HEK293T (cell line): ENCODE results near the gene RBM25.

Experiments
- CTCF ChIA-PET: fragments of 350-600 bp; formaldehyde crosslinking; extraction: SDS; loops from one replicate; lab custom pipeline; 2021; ENCODE audit warnings: antibody characterized with exemption, inconsistent platforms; lab: Yijun Ruan, JAX
- POLR2A ChIA-PET: fragments of 350-600 bp; formaldehyde crosslinking; extraction: SDS; loops from one replicate; lab custom pipeline; 2020; ENCODE audit warnings: antibody characterized with exemption, inconsistent platforms; lab: Yijun Ruan, JAX
- DNase-seq: peaks from one replicate; pipeline ENCODE4 v3.0.0; 2012; ENCODE audit warnings: mixed read lengths; ENCODE audit errors: extremely low spot score
- ARNT ChIP-seq: fragments of 450-650 bp; IDR thresholded peaks from 2 replicates; pipeline ENCODE4 v1.6.1; 2017; ENCODE audit warnings: mild to moderate bottlenecking
- BHLHE40 ChIP-seq: fragments of 450-650 bp; IDR thresholded peaks from 2 replicates; pipeline ENCODE4 v1.6.1; 2016; ENCODE audit warnings: mild to moderate bottlenecking, moderate library complexity, borderline replicate concordance
- CTBP1 ChIP-seq: fragments of 450-650 bp; IDR thresholded peaks from 2 replicates; pipeline ENCODE4 v1.6.1; 2016; ENCODE audit warnings: borderline replicate concordance
- ELF4 ChIP-seq: fragments of 450-650 bp; IDR thresholded peaks from 2 replicates; pipeline ENCODE4 v1.6.1; 2017; ENCODE audit warnings: antibody characterized with exemption
- FOXA1 ChIP-seq: fragments of 450-650 bp; IDR thresholded peaks from 2 replicates; pipeline ENCODE4 v1.6.1; 2016; ENCODE audit warnings: mild to moderate bottlenecking
- FOXK2 ChIP-seq: fragments of 450-650 bp; IDR thresholded peaks from 2 replicates; pipeline ENCODE4 v1.6.1; 2016; ENCODE audit warnings: mild to moderate bottlenecking
- FOXM1 ChIP-seq: fragments of 450-650 bp; IDR thresholded peaks from 2 replicates; pipeline ENCODE4 v1.6.1; 2017; ENCODE audit warnings: mild to moderate bottlenecking, borderline replicate concordance
- HDGF ChIP-seq: fragments of 450-650 bp; IDR thresholded peaks from 2 replicates; pipeline ENCODE4 v1.6.1; 2017; ENCODE audit warnings: antibody characterized with exemption, borderline replicate concordance
- L3MBTL2 ChIP-seq: fragments of 450-650 bp; conservative IDR thresholded peaks from 2 replicates; pipeline ENCODE4 v1.6.1; 2016; ENCODE audit warnings: mild to moderate bottlenecking
- LEF1 ChIP-seq: fragments of 450-650 bp; IDR thresholded peaks from 2 replicates; pipeline ENCODE4 v1.6.1; 2017; ENCODE audit warnings: mild to moderate bottlenecking, borderline replicate concordance
- NFRKB ChIP-seq: fragments of 450-650 bp; IDR thresholded peaks from 2 replicates; pipeline ENCODE4 v1.6.1; 2016; ENCODE audit warnings: mild to moderate bottlenecking, moderate library complexity
- SP1 ChIP-seq: fragments of 450-650 bp; IDR thresholded peaks from 2 replicates; pipeline ENCODE4 v1.6.1; 2017
- SUZ12 ChIP-seq: fragments of 450-650 bp; IDR thresholded peaks from 2 replicates; pipeline ENCODE4 v1.6.1; 2016; ENCODE audit warnings: mild to moderate bottlenecking
- TARDBP ChIP-seq: fragments of 450-650 bp; IDR thresholded peaks from 2 replicates; pipeline ENCODE4 v1.6.1; 2016
- ZNF384 ChIP-seq: fragments of 450-650 bp; IDR thresholded peaks from 2 replicates; pipeline ENCODE4 v1.6.1; 2016
- TF ChIP-seq, protein P1 (sequence below): fragments of 450-650 bp; IDR thresholded peaks from 2 replicates; pipeline ENCODE4 v1.6.1; 2016

RBM25 gene

DNA sequence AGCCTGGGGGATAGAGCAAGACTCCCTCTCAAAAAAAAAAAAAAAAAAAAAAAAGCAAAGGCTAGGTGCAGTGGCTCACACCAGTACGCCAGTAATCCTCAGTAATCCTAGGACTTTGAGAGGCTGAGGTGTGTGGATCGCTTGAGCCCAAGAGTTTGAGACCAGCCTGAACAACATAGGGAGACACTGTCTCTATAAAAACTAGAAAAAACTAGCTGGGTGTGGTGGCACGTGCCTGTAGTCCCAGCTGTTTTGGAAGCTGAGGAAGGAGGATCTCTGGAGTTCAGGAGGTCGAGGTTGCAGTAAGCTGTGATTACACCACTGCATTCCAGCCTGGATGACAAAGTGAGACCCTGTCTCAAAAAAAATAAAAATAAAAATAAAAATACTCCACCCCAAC lies 8.9 kb upstream of the RBM25 start:
- ChIA-PET POLR2A (interaction anchor here (1.9 to 4.1 kb wide), 2 partner anchors 9 to 22 kb away, joined by 5 to 33 read pairs; partner anchors contain the start of genes RBM25 and ZFYVE1), CTCF (interaction anchor here (0.7 kb wide), 1 partner anchor 75 kb away, joined by 5 read pairs; no protein-coding TSS in a partner anchor)
- TF ChIP-seq ELF4 (no peak), LEF1 (no peak), ZNF384 (peak; percentile 72), FOXA1 (no peak), NFRKB (no peak)
- TF ChIP-seq, protein P1, sequence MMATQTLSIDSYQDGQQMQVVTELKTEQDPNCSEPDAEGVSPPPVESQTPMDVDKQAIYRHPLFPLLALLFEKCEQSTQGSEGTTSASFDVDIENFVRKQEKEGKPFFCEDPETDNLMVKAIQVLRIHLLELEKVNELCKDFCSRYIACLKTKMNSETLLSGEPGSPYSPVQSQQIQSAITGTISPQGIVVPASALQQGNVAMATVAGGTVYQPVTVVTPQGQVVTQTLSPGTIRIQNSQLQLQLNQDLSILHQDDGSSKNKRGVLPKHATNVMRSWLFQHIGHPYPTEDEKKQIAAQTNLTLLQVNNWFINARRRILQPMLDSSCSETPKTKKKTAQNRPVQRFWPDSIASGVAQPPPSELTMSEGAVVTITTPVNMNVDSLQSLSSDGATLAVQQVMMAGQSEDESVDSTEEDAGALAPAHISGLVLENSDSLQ, result no peak
- no peak for DNase-seq

DNA sequence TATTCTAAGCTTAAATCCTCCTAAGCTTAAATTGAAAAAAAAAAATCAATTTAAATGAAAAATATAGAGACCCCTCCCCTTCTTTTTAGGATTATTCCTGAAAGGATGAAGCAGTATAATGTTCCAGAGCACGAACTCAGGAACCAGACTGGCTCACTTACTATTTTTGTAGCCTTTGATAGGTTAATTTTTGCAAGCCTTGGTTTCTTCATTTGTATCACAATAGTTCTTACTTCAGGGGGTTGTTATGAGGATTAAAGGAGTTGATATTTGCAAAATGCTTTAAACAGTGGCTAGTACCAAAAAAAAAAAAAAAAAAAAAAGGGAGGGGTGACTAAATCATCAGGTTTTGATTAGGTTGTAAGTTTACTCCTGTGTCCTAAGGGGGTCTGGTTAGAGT lies 3.1 kb upstream of the RBM25 start:
- no peak for DNase-seq
- CTCF ChIA-PET, result interaction anchor here (0.7 kb wide), 1 partner anchor 241 kb away, joined by 4 read pairs; no protein-coding TSS in a partner anchor

DNA sequence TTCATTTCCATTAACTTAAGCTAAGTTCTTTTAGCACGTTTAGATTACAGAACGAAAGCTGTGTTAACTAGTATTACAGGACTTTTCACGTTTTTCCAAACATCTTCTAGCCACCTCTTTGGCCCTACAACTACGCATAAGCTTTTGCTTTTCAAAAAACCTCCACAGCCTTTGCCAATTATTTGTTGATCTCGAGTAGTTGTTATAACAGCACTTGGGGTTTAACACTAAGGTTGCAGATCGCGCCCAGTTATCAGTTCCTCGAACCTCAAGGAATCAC lies 450 bp upstream of the RBM25 start:
- no peak for TF ChIP-seq BHLHE40
- no peak for TF ChIP-seq CTBP1
- TF ChIP-seq FOXA1, result no peak
- no peak for TF ChIP-seq ZNF384
- no peak for TF ChIP-seq SUZ12
- no peak for TF ChIP-seq LEF1
- no peak for TF ChIP-seq L3MBTL2
- no peak for TF ChIP-seq FOXK2
- no peak for TF ChIP-seq SP1
- TF ChIP-seq TARDBP, result no peak
- TF ChIP-seq ARNT, result no peak
- TF ChIP-seq, protein P1, result no peak
- TF ChIP-seq FOXM1, result no peak
- TF ChIP-seq HDGF, result no peak
- CTCF ChIA-PET, result interaction anchor here (0.6 kb wide), 1 partner anchor 153 kb away, joined by 3 read pairs; no protein-coding TSS in a partner anchor

More for the DNA sequence above, 3.1 kb upstream of the RBM25 start:
- POLR2A ChIA-PET, result no interaction called here
- TF ChIP-seq TARDBP (no peak), ARNT (no peak), FOXM1 (no peak)

DNA sequence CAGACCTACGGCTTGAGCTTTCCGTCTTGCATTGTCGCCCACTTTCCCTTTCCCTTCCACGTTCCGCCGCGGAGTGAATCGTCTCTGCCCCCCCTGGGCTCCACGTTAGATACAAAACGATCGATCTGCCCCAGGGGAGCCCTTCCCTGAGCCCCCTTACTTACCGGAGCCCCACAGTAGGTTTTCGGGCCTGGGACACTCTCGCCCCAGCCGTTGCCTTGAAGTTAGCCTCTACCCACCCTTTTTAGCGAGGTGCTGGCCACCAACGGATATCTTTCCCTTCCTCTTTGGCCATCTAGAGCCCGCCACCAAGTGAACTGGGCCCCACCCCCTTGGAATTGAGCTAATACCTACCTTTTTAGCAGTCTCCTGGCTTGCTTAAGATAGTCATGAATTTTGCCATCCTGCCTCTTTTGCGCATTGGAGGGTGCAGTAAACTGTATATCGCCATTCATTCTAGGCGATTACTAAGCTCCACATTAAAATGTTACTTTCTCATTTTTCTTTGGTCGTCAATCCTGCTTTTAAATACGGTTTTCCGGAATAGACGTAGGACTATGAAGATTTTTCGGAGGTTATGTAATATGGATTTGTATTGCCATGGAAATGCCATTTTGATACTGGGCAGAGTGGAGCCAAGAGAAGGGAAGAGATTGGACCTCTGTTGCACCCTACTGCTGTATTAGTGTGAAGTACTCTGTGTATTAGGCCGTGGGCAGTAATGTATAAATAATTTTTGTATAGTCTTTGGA lies 764 bp downstream of the RBM25 start:
- ChIA-PET CTCF (interaction anchor here (0.6 kb wide), 1 partner anchor 25 kb away, joined by 3 read pairs; no protein-coding TSS in a partner anchor), POLR2A (interaction anchor here (0.6 to 2.4 kb wide), 26 partner anchors 10 to 403 kb away, joined by 3 to 33 read pairs (median 6); partner anchors contain the start of genes DCAF4, NUMB, PSEN1 and ZFYVE1)
- TF ChIP-seq, protein P1, result no peak
- TF ChIP-seq CTBP1, result no peak
- no peak for TF ChIP-seq SUZ12
- no peak for TF ChIP-seq FOXK2
- no peak for TF ChIP-seq FOXA1
- TF ChIP-seq ELF4, result no peak
- TF ChIP-seq TARDBP, result no peak
- TF ChIP-seq ZNF384, result no peak
- TF ChIP-seq HDGF, result no peak
- no peak for TF ChIP-seq ARNT
- no peak for TF ChIP-seq BHLHE40
- no peak for TF ChIP-seq LEF1
- no peak for TF ChIP-seq FOXM1
- no peak for TF ChIP-seq NFRKB
- TF ChIP-seq L3MBTL2, result no peak
- DNase-seq, result peak; percentile 40

More for the DNA sequence above, 450 bp upstream of the RBM25 start:
- POLR2A ChIA-PET, result interaction anchor here (0.6 to 2.4 kb wide), 28 partner anchors 9 to 404 kb away, joined by 3 to 33 read pairs (median 5); partner anchors contain the start of genes DCAF4, NUMB, PSEN1 and ZFYVE1
- no peak for DNase-seq

DNA sequence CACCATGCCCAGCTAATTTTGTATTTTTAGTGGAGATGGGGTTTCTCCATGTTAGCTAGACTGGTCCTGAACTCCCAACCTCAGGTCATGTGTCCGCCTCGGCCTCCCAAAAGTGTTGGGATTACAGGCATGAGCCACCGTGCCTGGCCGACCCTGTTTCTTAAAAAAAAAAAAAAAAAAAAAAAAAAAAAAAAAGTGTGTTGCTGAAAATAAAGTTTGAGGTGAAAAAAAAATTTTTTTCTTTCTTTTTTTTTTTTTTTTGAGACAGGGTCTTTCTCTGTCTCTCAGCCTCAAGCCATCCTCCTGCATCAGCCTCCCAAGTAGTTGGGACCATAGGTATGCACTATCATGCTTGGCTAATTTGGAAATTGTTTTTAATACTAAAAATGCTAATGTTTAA lies 11.3 kb downstream of the RBM25 start:
- no peak for DNase-seq
- CTCF ChIA-PET, result no interaction called here
- POLR2A ChIA-PET, result interaction anchor here (2.3 kb wide), 1 partner anchor 11 kb away, joined by 17 read pairs; the partner anchor contains the start of gene RBM25
- TF ChIP-seq HDGF, result no peak
- TF ChIP-seq FOXK2, result no peak
- TF ChIP-seq ZNF384, result peak; percentile 79
- TF ChIP-seq LEF1, result no peak

DNA sequence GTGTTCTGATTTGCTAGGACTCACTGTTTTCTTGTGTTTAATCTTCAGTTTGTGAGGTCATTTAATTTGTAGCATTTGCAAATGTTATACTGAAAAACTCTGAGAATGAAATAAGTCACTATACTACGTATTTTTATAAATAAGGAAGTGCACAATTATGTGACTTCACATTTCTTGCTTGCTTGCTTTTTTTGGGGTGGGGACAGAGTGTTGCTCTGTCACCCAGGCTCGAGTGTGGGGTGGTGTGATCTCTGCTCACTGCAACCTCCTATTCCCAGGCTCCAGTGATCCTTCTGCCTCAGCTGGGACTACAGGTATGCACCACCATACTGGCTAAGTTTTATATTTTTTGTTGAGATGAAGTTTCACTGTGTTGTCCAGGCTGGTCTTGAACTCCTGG lies 32.7 kb downstream of the RBM25 start:
- POLR2A ChIA-PET, result no interaction called here
- CTCF ChIA-PET, result no interaction called here
- DNase-seq, result no peak
- no peak for TF ChIP-seq ARNT
- no peak for TF ChIP-seq FOXK2

DNA sequence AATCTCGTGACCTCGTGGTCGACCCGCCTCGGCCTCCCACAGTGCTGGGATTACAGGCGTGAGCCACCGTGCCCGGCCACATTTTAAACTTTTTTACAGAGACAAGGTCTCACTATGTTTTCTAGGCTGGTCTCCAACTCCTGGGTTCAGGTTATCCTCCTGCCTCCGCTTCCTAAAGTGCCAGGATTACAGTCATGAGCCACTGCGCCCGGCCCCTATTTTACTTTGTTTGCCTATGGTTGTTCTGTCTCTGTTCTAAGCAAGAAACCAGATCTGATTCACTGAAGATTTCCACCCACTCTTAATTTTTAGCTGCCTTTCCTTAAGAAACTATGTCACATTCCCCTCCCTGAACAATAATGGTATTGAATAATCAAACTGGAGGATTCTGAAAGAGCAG lies 39.1 kb downstream of the RBM25 start:
- DNase-seq, result no peak
- no peak for TF ChIP-seq HDGF
- no peak for TF ChIP-seq CTBP1
- no peak for TF ChIP-seq SUZ12
- no peak for TF ChIP-seq SP1
- no peak for TF ChIP-seq ZNF384
- no peak for TF ChIP-seq ELF4
- no peak for TF ChIP-seq FOXK2
- TF ChIP-seq BHLHE40, result no peak
- ChIA-PET CTCF (no interaction called here), POLR2A (no interaction called here)
